BE2C (cell line): ENCODE data around the gene RAB43.

ENCODE experiments used
- DNase-seq: peaks from one replicate; pipeline ENCODE4 v3.0.0-alpha.2; 2020
- H3K27me3 ChIP-seq: fragments of 250-450 bp; sonication (Bioruptor Pico); 2 replicates; pipeline ENCODE4 v1.5.1; 2020; ENCODE audit warnings: mild to moderate bottlenecking
- H3K36me3 ChIP-seq: fragments of 250-450 bp; sonication (Bioruptor Pico); 2 replicates; pipeline ENCODE4 v1.5.1; 2020; ENCODE audit warnings: mild to moderate bottlenecking
- H3K4me1 ChIP-seq: fragments of 250-450 bp; sonication (Bioruptor Pico); 2 replicates; pipeline ENCODE4 v1.5.1; 2020
- H3K4me3 ChIP-seq: 2 replicates; pipeline ENCODE4 v1.5.1; 2011; ENCODE audit warnings: low read depth, low read length
- H3K9me3 ChIP-seq: fragments of 250-450 bp; sonication (Bioruptor Pico); 2 replicates; pipeline ENCODE4 v1.5.1; 2020
- CTCF ChIP-seq: IDR thresholded peaks from 2 replicates; pipeline ENCODE4 v1.5.1; 2012; ENCODE audit warnings: mild to moderate bottlenecking, low read depth, low read length

The RAB43 gene

GRCh38 chr3:129131465-129132088 is 10.0 kb upstream of the RAB43 start:
- no peak for TF ChIP-seq CTCF
- DNase-seq, result no peak
- H3K4me3 ChIP-seq, result no peak overlapping the region
- no peaks in the 10 kb centered on the region for H3K27me3 ChIP-seq
- no peaks in the 10 kb centered on the region for H3K4me1 ChIP-seq
- peaks cover 46% of the 10 kb centered on the region for H3K36me3 ChIP-seq
- no peaks in the 10 kb centered on the region for H3K9me3 ChIP-seq

GRCh38 chr3:129130291-129130813 is 8.7 kb upstream of the RAB43 start:
- Histone ChIP-seq H3K4me1 (no peaks in the 10 kb centered on the region), H3K9me3 (no peaks in the 10 kb centered on the region), H3K27me3 (no peaks in the 10 kb centered on the region), H3K36me3 (peaks cover 46% of the 10 kb centered on the region), H3K4me3 (no peak overlapping the region)
- TF ChIP-seq CTCF, result no peak
- no peak for DNase-seq

DNA sequence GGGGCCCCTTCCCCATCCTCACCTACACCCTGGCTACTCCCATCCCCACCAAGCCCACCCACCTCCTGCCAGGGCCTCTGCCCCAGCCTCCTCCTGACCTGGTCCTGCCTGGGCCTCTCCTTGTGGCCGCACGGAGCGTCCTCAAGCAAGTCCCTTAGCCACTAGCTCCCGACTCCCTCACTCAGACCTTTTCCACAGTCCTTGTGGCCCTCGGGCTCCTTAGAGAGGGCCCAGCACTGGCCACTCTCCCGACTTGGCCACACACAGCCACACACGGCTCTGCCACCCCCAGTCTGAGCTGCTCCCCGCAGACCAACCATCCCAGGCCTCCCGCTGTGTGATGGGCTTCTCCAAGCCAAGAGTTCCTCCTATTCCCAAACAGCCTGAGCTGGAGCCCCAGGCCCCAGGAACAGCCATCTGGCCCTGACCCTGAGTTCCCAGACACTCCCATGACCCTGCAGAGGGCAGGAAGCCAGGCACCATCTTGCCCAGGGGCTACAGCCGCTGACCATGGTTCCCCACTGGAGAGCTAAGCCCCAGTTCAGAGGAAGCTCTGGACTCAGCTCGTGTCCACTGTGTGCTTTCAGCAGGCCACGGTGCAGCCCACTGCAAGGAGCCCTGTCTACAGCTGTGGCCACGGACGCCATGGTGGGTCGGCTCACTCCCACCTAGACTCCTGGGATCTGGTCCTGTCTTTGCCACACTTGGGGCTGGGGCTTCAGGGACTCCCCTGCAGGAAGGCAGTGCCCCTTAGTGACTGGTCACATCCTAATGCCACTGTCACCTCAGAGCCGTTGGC is 7.0 kb upstream of the RAB43 start:
- Histone ChIP-seq H3K4me1 (no peaks in the 10 kb centered on the region), H3K4me3 (no peak overlapping the region), H3K27me3 (no peaks in the 10 kb centered on the region), H3K36me3 (peaks cover 32% of the 10 kb centered on the region), H3K9me3 (no peaks in the 10 kb centered on the region)
- no peak for DNase-seq
- TF ChIP-seq CTCF, result no peak

GRCh38 chr3:129126726-129127280 is 5.2 kb upstream of the RAB43 start:
- no peak overlapping the region for H3K4me3 ChIP-seq
- peaks cover 20% of the 10 kb centered on the region for H3K36me3 ChIP-seq
- DNase-seq, result no peak
- no peaks in the 10 kb centered on the region for H3K9me3 ChIP-seq
- no peaks in the 10 kb centered on the region for H3K4me1 ChIP-seq
- no peak for TF ChIP-seq CTCF
- H3K27me3 ChIP-seq, result no peaks in the 10 kb centered on the region

GRCh38 chr3:129123314-129124060 is 1.9 kb upstream of the RAB43 start:
- no peak for TF ChIP-seq CTCF
- no peaks in the 10 kb centered on the region for H3K9me3 ChIP-seq
- no peaks in the 10 kb centered on the region for H3K27me3 ChIP-seq
- no peak for DNase-seq
- H3K4me1 ChIP-seq, result peaks cover 5% of the 10 kb centered on the region; the same call in 1 of the 2 replicates
- H3K4me3 ChIP-seq, result no peak overlapping the region
- no peaks in the 10 kb centered on the region for H3K36me3 ChIP-seq
